Neural cell (in vitro differentiated cells): ENCODE measurements around the gene PAIP2. TPM values are rescaled to one million over a fixed set of nuclear protein-coding genes. Genes with fewer than 3 reads are reported as not detected.

ENCODE experiments used
- H2AFZ ChIP-seq: fragments of 200-600, 300-800 bp; sonication (generic), shearing (Covaris generic); 2 replicates; pipeline ENCODE4 v1.6.0; 2014; ENCODE audit warnings: low read depth, mild to moderate bottlenecking, antibody characterized with exemption, low read length, moderate library complexity
- H3F3A ChIP-seq: fragments of 200-600 bp; shearing (Covaris generic); 2 replicates; pipeline ENCODE4 v1.6.1; 2016; ENCODE audit warnings: mild to moderate bottlenecking, moderate library complexity, mixed read lengths, antibody characterized with exemption, low read length; ENCODE audit not compliant: insufficient read depth, poor library complexity, severe bottlenecking
- H3K27ac ChIP-seq: fragments of 200-600, 300-800 bp; sonication (generic), shearing (Covaris generic); 2 replicates; pipeline ENCODE4 v1.5.1; 2014; ENCODE audit warnings: mild to moderate bottlenecking, low read length, moderate library complexity
- H3K27me3 ChIP-seq: fragments of 300-800, 200-600 bp; sonication (generic), shearing (Covaris generic); 2 replicates; pipeline ENCODE4 v1.6.0; 2014; ENCODE audit warnings: mild to moderate bottlenecking, low read depth, low read length, moderate library complexity; ENCODE audit not compliant: insufficient read depth
- H3K36me3 ChIP-seq: fragments of 300-800, 200-600 bp; sonication (generic), shearing (Covaris generic); 2 replicates; pipeline ENCODE4 v1.5.1; 2014; ENCODE audit warnings: mild to moderate bottlenecking, antibody characterized with exemption, low read length, moderate library complexity; ENCODE audit not compliant: insufficient read depth
- H3K4me2 ChIP-seq: fragments of 300-800, 200-600 bp; sonication (generic), shearing (Covaris generic); 2 replicates; pipeline ENCODE4 v1.6.0; 2014; ENCODE audit warnings: mild to moderate bottlenecking, low read length
- H3K4me3 ChIP-seq: fragments of 300-800, 200-600 bp; sonication (generic), shearing (Covaris generic); 2 replicates; pipeline ENCODE4 v1.5.1; 2014; ENCODE audit warnings: mild to moderate bottlenecking, low read length, moderate library complexity
- H3K79me2 ChIP-seq: fragments of 200-600 bp; shearing (Covaris generic); replicated peaks from 2 replicates; pipeline ENCODE4 v1.6.0; 2014; ENCODE audit warnings: mild to moderate bottlenecking, low read length, moderate library complexity; ENCODE audit not compliant: insufficient read depth
- H3K9ac ChIP-seq: fragments of 300-800, 200-600 bp; sonication (generic), shearing (Covaris generic); 2 replicates; pipeline ENCODE4 v1.6.1; 2016; ENCODE audit warnings: mild to moderate bottlenecking, low read length, mixed read lengths
- H3K9me2 ChIP-seq: fragments of 200-600 bp; shearing (Covaris generic); 2 replicates; pipeline ENCODE4 v1.6.1; 2016; ENCODE audit warnings: mild to moderate bottlenecking, low read length, mixed read lengths; ENCODE audit not compliant: insufficient read depth
- H3K9me3 ChIP-seq: fragments of 200-600, 300-800 bp; sonication (generic), shearing (Covaris generic); 2 replicates; pipeline ENCODE4 v1.6.1; 2016; ENCODE audit warnings: mild to moderate bottlenecking, mixed run types, low read length, moderate library complexity, mixed read lengths
- H4K20me1 ChIP-seq: fragments of 200-600 bp; shearing (Covaris generic); 2 replicates; pipeline ENCODE4 v1.6.1; 2016; ENCODE audit warnings: mild to moderate bottlenecking, mixed run types; ENCODE audit not compliant: insufficient read depth
- EP300 ChIP-seq: fragments of 450-650 bp; conservative IDR thresholded peaks from 2 replicates; pipeline ENCODE4 v1.6.1; 2014; ENCODE audit warnings: antibody characterized with exemption, mild to moderate bottlenecking, moderate library complexity; ENCODE audit not compliant: poor library complexity, severe bottlenecking
- EZH2 ChIP-seq: fragments of 200-600, 300-800 bp; shearing (Covaris generic), sonication (generic); IDR thresholded peaks from 2 replicates; pipeline ENCODE4 v1.6.1; 2014; ENCODE audit warnings: antibody characterized with exemption, low read length, borderline replicate concordance, mild to moderate bottlenecking; ENCODE audit not compliant: insufficient read depth, poor library complexity, severe bottlenecking
- MXI1 ChIP-seq: fragments of 450-650 bp; conservative IDR thresholded peaks from 2 replicates; pipeline ENCODE4 v1.6.1; 2014; ENCODE audit warnings: antibody characterized with exemption, mild to moderate bottlenecking; ENCODE audit not compliant: poor library complexity, severe bottlenecking
- POLR2AphosphoS5 ChIP-seq: IDR thresholded peaks from 2 replicates; pipeline ENCODE4 v1.6.1; 2012
- RAD21 ChIP-seq: fragments of 450-650 bp; conservative IDR thresholded peaks from 2 replicates; pipeline ENCODE4 v1.6.1; 2014; ENCODE audit warnings: antibody characterized with exemption, mild to moderate bottlenecking, moderate library complexity
- REST ChIP-seq: IDR thresholded peaks from 2 replicates; pipeline ENCODE4 v1.6.1; 2012; ENCODE audit warnings: borderline replicate concordance
- SMC3 ChIP-seq: fragments of 450-650 bp; conservative IDR thresholded peaks from 2 replicates; pipeline ENCODE4 v1.6.1; 2014; ENCODE audit warnings: antibody characterized with exemption, mild to moderate bottlenecking, moderate library complexity; ENCODE audit not compliant: poor library complexity
- TAF1 ChIP-seq: IDR thresholded peaks from 2 replicates; pipeline ENCODE4 v1.6.1; 2012; ENCODE audit warnings: low read depth
- polyA plus RNA-seq: library from polyadenylated mRNA; depleted of rRNA; stranded (reverse); fragments of >200 nt; gene quantifications from 2 replicates; pipeline ENCODE4 v1.2.3, GENCODE V29; 2014
- TF ChIP-seq, protein P1 (sequence below): fragments of 450-650 bp; IDR thresholded peaks from 2 replicates; pipeline ENCODE4 v1.5.1; 2014; ENCODE audit warnings: antibody characterized with exemption, mild to moderate bottlenecking, moderate library complexity; ENCODE audit not compliant: poor library complexity, severe bottlenecking

Gene PAIP2
- polyA plus RNA-seq, 1 donor from 2014 or later, result 201 TPM

DNA sequence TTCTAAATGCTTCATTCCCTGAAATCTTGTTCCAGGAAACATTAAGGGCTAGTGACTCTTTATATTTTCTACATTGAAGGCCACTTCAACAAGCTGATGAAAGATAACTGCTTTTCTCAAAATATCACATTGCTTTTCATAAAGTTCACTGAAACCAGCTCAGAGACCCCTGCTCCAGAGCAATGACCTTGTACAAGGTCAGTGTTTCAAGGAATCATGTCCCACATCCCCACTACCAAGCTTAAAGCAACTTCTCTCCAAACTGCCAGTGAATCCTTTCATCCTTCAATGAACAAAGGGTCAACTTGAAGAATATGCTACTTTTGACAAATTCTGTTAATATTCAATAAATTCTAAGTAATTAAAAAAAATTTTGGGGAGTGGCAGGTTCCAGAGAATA lies 74.2 kb downstream of the PAIP2 start:
- H3K79me2 ChIP-seq, result no peaks in the 10 kb centered on the region
- H3K9me3 ChIP-seq, result no peaks in the 10 kb centered on the region
- H3K9ac ChIP-seq, result no peak overlapping the region

DNA sequence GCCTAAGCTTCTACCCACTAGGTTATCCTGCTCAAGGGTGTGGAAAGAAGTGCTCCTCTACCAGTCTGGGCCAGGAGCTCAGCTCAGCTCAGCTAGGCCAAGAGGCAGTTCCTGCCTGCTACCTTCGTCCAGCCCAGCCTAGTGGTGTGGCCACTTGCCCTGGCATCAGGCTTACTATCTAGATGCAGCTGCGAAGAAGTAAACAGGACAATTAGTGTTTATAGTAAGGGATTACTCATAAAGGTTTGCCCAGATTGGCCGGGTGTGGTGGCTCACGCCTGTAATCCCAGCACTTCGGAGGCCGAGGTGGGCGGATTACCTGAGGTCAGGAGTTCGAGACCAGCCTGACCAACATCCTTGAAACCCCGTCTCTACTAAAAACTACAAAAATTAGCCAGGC lies 75.0 kb downstream of the PAIP2 start:
- Histone ChIP-seq H2AFZ (no peak overlapping the region), H3K27me3 (no peaks in the 10 kb centered on the region), H3K79me2 (no peaks in the 10 kb centered on the region), H3K27ac (no peak overlapping the region), H3K4me2 (no peak overlapping the region), H3F3A (no peaks in the 10 kb centered on the region), H4K20me1 (no peaks in the 10 kb centered on the region), H3K9me3 (no peaks in the 10 kb centered on the region), H3K36me3 (peaks cover 4% of the 10 kb centered on the region), H3K9ac (no peak overlapping the region), H3K4me3 (no peak overlapping the region), H3K9me2 (no peaks in the 10 kb centered on the region)
- no peak for TF ChIP-seq RAD21

More for the DNA sequence above, 74.2 kb downstream of the PAIP2 start:
- no peaks in the 10 kb centered on the region for H4K20me1 ChIP-seq
- TF ChIP-seq POLR2AphosphoS5, result no peak
- TF ChIP-seq EZH2, result no peak
- no peak for TF ChIP-seq MXI1
- no peak for TF ChIP-seq SMC3
- TF ChIP-seq, protein P1, sequence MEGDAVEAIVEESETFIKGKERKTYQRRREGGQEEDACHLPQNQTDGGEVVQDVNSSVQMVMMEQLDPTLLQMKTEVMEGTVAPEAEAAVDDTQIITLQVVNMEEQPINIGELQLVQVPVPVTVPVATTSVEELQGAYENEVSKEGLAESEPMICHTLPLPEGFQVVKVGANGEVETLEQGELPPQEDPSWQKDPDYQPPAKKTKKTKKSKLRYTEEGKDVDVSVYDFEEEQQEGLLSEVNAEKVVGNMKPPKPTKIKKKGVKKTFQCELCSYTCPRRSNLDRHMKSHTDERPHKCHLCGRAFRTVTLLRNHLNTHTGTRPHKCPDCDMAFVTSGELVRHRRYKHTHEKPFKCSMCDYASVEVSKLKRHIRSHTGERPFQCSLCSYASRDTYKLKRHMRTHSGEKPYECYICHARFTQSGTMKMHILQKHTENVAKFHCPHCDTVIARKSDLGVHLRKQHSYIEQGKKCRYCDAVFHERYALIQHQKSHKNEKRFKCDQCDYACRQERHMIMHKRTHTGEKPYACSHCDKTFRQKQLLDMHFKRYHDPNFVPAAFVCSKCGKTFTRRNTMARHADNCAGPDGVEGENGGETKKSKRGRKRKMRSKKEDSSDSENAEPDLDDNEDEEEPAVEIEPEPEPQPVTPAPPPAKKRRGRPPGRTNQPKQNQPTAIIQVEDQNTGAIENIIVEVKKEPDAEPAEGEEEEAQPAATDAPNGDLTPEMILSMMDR, result no peak
- H3K4me2 ChIP-seq, result no peak overlapping the region
- no peak overlapping the region for H2AFZ ChIP-seq
- H3K36me3 ChIP-seq, result peaks cover 4% of the 10 kb centered on the region
- no peaks in the 10 kb centered on the region for H3F3A ChIP-seq
- no peak overlapping the region for H3K27ac ChIP-seq
- no peaks in the 10 kb centered on the region for H3K27me3 ChIP-seq
- H3K9me2 ChIP-seq, result no peaks in the 10 kb centered on the region
- H3K4me3 ChIP-seq, result no peak overlapping the region

GRCh38 chr5:139417214-139417613 lies 75.6 kb downstream of the PAIP2 start:
- Histone ChIP-seq H2AFZ (no peak overlapping the region), H3K9me3 (no peaks in the 10 kb centered on the region), H3K9me2 (no peaks in the 10 kb centered on the region), H3K36me3 (peaks cover 4% of the 10 kb centered on the region), H4K20me1 (no peaks in the 10 kb centered on the region), H3K79me2 (no peaks in the 10 kb centered on the region), H3K4me3 (no peak overlapping the region), H3K27ac (no peak overlapping the region), H3K9ac (no peak overlapping the region), H3F3A (no peaks in the 10 kb centered on the region), H3K4me2 (no peak overlapping the region), H3K27me3 (no peaks in the 10 kb centered on the region)
- TF ChIP-seq, protein P1, result no peak
- TF ChIP-seq REST (no peak), EP300 (no peak), POLR2AphosphoS5 (no peak), TAF1 (no peak), MXI1 (no peak), EZH2 (no peak), SMC3 (no peak), RAD21 (no peak)
